Bronchial epithelial cell (primary cell): ENCODE data around the gene ACTR2. TPM values are rescaled to one million over a fixed set of nuclear protein-coding genes. Genes with fewer than 3 reads are reported as not detected.

ENCODE experiments used
- DNase-seq: peaks from one replicate; pipeline ENCODE4 v3.0.0-alpha.2; 2010; ENCODE audit warnings: low read depth
- FAIRE-seq: peaks from 2 replicates; lab custom pipeline; 2011; peaks lifted over from hg19 to GRCh38; lab: Jason Lieb, UNC
- H3K27me3 ChIP-seq: 2 replicates; pipeline ENCODE4 v1.5.1; 2011; ENCODE audit warnings: low read length; ENCODE audit not compliant: control insufficient read depth, insufficient read depth
- H3K36me3 ChIP-seq: 2 replicates; pipeline ENCODE4 v1.5.1; 2011; ENCODE audit warnings: low read length; ENCODE audit not compliant: control insufficient read depth, insufficient read depth
- H3K4me3 ChIP-seq: 2 replicates; pipeline ENCODE4 v1.5.1; 2011; ENCODE audit warnings: mild to moderate bottlenecking, low read depth, low read length, control low read depth
- total RNA-seq: library from RNA; depleted of rRNA; stranded (reverse); fragments of >200 nt; gene quantifications from 2 replicates; pipeline ENCODE4 v1.2.1, GENCODE V29; 2014
- TF ChIP-seq, protein P1 (sequence below): IDR thresholded peaks from 2 replicates; pipeline ENCODE4 v1.5.1; 2011; ENCODE audit warnings: mild to moderate bottlenecking, moderate library complexity, low read length, control low read depth, inconsistent platforms; ENCODE audit not compliant: insufficient read depth, severe bottlenecking

The ACTR2 gene
- total RNA-seq, 1 donor from 2014 or later, result 73.7 TPM

DNA sequence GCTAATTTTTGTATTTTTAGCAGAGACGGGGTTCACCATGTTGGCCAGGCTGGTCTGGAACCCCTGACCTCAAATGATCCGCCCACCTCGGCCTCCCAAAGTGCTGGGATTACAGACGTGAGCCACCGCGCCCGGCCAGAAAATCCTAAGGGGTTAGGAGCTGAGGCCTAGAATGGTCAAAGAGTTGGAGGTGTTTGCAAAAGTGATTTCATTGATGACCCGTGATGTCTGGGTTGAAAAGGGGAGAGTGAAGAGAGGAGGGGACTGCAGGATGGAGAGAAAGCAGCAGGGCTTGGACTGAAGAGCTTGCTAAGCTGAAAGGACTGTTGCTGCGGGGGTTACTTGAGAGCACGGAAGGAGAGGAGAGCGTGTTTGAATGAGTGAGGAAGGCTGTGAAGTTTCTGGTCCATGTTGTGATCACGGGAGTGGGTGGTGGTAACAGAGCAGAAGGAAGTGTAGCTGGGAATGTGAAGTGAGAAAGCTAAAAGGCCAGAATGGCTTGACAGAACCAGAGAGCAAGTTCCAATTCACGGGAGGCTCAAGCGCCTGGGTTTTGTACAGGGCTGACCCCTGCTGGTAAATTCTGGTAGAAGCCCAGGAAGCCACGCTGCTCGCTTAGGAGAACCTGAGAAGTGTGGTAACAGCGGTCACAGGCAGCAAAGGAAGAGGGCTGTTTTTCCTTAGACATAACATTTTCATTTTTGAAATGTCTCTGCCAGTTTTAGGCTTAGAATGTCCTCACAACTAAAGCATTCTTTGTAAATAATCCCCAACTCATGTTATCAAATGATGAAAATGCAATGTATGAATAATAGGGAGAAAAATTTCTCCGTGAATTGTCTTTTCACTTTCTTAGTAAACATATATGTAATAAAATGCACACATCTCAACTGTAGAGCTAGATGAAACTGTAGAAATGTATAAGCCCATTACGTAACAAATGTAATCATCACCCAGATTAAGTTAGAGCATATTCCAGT is 40.5 kb upstream of the ACTR2 start:
- no peak overlapping the region for H3K4me3 ChIP-seq
- H3K27me3 ChIP-seq, result no peaks in the 10 kb centered on the region
- no peaks in the 10 kb centered on the region for H3K36me3 ChIP-seq
- no peak for FAIRE-seq
- DNase-seq, result peak; percentile 66
- TF ChIP-seq, protein P1, sequence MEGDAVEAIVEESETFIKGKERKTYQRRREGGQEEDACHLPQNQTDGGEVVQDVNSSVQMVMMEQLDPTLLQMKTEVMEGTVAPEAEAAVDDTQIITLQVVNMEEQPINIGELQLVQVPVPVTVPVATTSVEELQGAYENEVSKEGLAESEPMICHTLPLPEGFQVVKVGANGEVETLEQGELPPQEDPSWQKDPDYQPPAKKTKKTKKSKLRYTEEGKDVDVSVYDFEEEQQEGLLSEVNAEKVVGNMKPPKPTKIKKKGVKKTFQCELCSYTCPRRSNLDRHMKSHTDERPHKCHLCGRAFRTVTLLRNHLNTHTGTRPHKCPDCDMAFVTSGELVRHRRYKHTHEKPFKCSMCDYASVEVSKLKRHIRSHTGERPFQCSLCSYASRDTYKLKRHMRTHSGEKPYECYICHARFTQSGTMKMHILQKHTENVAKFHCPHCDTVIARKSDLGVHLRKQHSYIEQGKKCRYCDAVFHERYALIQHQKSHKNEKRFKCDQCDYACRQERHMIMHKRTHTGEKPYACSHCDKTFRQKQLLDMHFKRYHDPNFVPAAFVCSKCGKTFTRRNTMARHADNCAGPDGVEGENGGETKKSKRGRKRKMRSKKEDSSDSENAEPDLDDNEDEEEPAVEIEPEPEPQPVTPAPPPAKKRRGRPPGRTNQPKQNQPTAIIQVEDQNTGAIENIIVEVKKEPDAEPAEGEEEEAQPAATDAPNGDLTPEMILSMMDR, result peak; percentile 91

DNA sequence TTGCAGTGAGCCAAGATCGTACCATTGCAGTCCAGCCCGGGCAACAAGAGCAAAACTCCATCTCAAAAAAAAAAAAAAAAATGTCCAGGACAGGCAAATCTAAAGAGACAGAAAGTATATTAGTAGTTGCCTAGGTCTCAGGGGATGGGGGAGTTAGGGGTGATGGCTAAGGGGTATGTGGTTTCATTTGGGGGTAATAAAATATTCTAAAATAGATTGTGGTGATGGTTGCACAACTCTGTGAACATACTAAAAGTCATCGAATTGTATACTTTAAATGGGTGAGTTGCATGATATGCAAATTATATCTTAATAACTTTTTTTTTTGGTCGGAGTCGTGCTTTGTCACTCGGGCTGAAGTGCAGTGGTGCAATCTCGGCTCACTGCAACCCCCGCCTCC is 34.2 kb upstream of the ACTR2 start:
- no peaks in the 10 kb centered on the region for H3K36me3 ChIP-seq
- H3K27me3 ChIP-seq, result no peaks in the 10 kb centered on the region
- H3K4me3 ChIP-seq, result no peak overlapping the region
- TF ChIP-seq, protein P1, result no peak
- DNase-seq, result no peak
- no peak for FAIRE-seq

DNA sequence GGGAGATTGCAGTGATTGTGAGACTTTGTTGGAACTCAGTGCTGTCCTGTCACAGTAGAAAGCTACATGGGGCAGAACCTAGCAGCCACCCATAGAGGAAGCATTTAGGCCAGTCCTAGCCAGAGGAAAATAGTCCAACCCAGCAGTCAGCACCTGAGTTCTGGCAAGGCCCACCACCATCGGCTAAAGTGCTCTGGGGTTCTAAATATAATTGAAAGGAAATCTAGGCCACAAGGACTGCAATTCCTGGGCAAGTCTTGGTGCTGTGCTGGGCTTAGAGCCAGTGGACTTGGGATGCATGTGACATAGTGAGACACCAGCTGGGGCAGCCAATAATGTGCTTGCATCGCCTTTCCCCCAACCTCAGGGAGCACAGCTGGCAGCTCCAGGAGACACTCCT is 28.9 kb upstream of the ACTR2 start:
- TF ChIP-seq, protein P1, result no peak
- Histone ChIP-seq H3K4me3 (no peak overlapping the region), H3K27me3 (no peaks in the 10 kb centered on the region), H3K36me3 (no peaks in the 10 kb centered on the region)
- no peak for FAIRE-seq
- DNase-seq, result no peak

DNA sequence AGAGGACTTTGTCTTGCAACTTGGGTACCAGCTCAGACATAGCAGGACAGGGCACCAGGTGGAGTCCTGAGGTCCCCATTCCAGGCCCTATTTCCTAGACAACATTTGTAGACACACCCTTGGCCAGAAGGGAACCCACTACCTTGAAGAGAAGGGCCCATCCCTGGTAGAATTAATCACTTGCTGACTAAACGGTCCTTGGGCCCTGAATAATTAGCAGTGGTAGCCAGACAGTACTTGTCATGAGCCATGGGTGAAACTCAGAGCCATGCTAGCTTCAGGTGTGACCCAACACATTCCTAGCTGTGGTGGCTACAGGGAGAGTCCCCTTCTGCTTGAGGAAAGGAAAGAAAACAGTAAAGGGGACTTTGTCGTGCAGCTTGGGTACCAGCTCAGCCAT is 28.5 kb upstream of the ACTR2 start:
- no peaks in the 10 kb centered on the region for H3K36me3 ChIP-seq
- H3K27me3 ChIP-seq, result no peaks in the 10 kb centered on the region
- peak; percentile 34 for DNase-seq
- H3K4me3 ChIP-seq, result no peak overlapping the region
- no peak for FAIRE-seq
- TF ChIP-seq, protein P1, result no peak

DNA sequence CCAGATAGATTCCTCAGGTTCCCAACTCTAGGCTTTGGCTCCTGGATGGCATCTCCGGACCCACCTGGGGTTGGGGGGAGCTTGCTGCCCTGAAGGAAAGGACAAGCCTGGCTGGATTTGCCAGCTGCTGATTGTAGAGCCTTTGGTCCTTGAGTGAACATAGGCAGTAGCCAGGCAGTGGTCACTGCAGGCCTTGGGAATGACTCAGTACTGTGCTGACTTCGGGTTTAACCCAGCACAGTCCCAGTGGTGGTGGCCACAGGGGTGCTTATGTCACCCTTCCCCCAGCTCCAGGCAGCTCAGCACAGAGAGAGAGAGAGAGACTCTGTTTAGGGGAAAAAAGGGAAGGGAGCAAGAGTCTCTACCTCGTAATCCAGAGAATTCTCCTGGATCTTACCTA is 27.7 kb upstream of the ACTR2 start:
- H3K27me3 ChIP-seq, result no peaks in the 10 kb centered on the region
- H3K4me3 ChIP-seq, result no peak overlapping the region
- FAIRE-seq, result peak; percentile 18
- TF ChIP-seq, protein P1, result no peak
- H3K36me3 ChIP-seq, result no peaks in the 10 kb centered on the region
- no peak for DNase-seq
